GM12865 (cell line): ENCODE measurements around the gene BRD1.

ENCODE experiments used
- DNase-seq: peaks from one replicate; pipeline ENCODE4 v3.0.0; 2010; ENCODE audit warnings: low read depth
- H3K4me3 ChIP-seq: 2 replicates; pipeline ENCODE4 v1.5.1; 2011; ENCODE audit warnings: mild to moderate bottlenecking, low read depth, low read length, control low read depth
- TF ChIP-seq, protein P1 (sequence below): IDR thresholded peaks from 2 replicates; pipeline ENCODE4 v1.5.1; 2011; ENCODE audit warnings: low read length, control low read depth, low read depth, inconsistent platforms; ENCODE audit not compliant: insufficient read depth; ENCODE audit errors: missing control alignments

The BRD1 gene

DNA sequence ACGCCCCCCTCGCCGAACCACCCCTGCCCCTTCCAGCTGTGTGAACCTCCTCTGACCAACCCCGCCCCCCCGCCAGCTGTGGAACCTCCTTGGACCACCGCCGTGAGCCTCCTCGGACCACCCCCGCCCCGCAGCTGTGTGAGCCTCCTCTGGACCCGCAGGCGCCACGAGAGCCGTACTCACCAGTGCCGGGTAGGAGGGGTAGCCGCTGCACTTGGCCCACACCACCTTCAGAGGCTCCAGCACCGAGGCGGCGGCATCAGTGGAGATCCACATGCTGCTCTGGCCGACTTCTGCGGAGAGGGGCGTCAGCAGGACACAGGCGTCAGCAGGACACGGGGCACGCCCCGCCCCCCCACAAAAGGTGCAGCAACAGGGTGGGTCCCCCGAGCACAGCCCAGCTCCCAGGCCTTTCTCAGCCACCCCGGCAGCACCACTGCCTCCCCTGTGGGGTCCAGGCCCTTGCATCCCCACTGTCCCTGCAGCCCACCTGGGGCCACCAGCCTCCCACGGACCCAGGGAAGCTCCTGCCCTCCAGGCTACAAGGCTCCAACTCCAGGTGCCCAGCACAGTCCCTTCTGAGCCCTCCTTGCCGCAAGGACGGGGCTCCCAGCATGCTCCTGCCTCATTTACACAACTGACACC is 51.7 kb downstream of the BRD1 start:
- TF ChIP-seq, protein P1, sequence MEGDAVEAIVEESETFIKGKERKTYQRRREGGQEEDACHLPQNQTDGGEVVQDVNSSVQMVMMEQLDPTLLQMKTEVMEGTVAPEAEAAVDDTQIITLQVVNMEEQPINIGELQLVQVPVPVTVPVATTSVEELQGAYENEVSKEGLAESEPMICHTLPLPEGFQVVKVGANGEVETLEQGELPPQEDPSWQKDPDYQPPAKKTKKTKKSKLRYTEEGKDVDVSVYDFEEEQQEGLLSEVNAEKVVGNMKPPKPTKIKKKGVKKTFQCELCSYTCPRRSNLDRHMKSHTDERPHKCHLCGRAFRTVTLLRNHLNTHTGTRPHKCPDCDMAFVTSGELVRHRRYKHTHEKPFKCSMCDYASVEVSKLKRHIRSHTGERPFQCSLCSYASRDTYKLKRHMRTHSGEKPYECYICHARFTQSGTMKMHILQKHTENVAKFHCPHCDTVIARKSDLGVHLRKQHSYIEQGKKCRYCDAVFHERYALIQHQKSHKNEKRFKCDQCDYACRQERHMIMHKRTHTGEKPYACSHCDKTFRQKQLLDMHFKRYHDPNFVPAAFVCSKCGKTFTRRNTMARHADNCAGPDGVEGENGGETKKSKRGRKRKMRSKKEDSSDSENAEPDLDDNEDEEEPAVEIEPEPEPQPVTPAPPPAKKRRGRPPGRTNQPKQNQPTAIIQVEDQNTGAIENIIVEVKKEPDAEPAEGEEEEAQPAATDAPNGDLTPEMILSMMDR = no peak
- H3K4me3 ChIP-seq = no peak overlapping the region
- no peak for DNase-seq

DNA sequence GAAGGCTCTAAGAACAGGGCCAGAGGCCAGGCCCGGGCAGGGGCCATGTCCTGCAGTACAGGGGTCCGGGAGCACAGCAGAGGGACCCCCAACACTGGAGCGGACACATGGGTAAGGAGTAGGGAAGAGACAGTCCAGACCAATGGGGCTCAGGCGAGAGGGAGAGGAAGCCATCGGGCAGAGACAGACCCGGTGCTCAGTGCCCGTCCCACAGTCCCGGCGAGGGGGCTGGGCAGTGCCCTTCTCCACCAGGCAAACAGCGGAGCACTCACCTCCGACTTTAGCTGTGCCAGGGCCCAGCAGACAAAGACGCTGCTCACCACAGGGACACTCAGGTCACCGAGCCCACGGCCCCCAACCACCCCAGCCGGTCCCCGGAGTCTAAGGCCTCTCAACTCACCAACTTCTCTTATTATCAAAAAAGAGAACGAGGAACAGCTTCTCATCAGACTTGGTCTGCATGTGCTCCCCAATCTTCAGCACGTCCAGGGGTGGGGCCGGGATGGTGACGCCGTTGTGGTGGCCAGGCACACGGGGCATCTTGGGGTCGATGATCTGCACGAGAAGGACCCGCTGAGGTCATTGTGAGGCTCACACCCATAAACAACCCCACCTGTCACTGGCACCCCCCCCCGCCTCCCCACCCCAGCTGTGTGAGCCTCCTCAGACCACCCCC is 52.3 kb downstream of the BRD1 start:
- no peak for DNase-seq
- no peak overlapping the region for H3K4me3 ChIP-seq
- TF ChIP-seq, protein P1 = no peak

DNA sequence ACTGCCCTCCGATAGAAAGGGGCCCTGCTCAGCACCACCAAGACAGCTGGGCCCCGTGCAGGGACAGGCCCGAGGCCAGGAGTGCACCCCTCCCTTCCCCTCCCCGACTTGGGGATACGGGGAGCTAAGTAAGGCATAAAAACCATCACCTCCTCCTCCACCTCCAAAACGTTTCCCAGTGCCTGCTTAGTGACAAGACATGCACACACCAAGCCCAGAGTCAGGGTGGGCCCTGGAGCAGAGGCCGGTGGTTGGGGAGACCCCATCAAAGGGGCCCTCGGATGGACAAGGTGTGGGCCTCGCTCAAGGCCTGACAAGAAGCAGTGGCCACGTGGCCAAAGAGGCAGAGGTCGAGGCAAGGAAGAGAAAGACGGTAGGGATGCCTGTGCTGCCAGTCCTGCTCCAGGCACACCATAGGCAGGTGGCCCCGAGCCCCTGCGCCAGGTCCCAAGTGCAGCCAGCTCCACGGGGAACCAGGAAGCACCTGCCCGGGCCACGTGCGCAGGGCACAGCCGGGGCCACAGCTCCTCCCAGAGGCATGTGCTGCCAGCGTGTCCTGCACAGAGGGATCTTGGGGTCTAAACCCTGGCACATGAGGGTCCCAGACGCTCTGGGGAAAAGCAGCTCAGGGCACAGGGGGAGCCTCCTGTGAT is 53.0 kb downstream of the BRD1 start:
- no peak for DNase-seq
- H3K4me3 ChIP-seq = no peak overlapping the region
- TF ChIP-seq, protein P1 = no peak

DNA sequence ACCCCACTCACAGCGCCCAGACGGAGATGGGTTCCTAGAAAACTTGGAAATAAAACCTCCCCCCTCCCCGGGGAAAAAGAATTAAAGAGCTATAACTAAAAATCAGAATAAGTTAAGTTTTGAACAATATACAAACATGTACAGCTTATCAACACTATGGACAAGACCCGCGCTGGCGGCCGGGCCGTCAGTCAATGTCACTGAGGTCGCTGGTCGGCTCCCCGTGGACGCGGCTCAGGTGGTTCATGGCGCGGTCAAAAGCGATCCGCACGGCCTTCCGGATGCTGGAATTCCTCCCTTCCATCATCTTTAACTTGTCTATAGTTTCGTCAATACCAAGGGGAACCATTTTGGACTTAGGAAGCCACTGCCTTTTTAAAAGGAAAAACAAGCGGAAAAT is 53.6 kb downstream of the BRD1 start:
- TF ChIP-seq, protein P1 = no peak
- DNase-seq = no peak

DNA sequence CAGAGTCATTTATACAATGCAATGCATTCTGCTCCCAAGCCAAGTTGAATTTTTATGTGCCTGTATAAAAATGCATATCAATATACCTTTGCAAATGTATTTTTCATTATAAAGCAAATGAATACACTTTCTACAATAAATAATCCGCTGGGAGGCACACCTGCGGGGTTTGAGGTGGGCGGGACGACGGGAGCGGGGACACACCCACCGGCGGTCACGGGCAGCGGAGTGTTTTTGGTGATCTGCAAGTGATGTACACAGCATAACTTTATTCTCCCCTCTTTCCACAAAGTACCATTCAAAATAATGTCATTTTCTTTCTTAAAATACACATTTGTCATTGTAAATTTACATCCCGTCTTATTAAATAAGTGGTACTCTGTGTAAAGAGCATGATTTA is 54.1 kb downstream of the BRD1 start:
- DNase-seq = no peak
- TF ChIP-seq, protein P1 = no peak
- no peak overlapping the region for H3K4me3 ChIP-seq

More for the DNA sequence above, 53.6 kb downstream of the BRD1 start:
- no peak overlapping the region for H3K4me3 ChIP-seq

DNA sequence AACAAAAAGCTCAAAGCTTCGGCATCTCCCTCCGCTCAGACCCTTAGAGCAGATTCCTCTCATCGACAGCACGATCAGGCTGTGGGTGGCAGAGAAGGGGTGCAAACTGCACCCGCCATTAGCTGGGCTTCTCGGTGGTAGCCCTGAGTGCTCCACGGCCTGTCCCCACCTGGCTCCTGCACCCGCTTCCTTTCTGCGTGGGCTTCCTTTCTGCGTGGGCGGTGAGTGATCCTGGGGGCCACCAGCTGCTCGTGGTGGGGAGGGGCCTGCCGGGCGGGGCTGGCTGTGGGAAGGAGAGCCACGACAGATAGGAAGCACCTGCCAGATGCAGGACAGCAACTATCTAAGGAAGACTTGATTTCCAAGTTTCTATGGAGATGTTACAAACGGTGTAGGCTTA is 55.0 kb downstream of the BRD1 start:
- no peak overlapping the region for H3K4me3 ChIP-seq
- TF ChIP-seq, protein P1 = no peak
- DNase-seq = no peak
